GM10847 (cell line): ENCODE results near the gene CXADR.

Experiments used
- POLR2A ChIP-seq: IDR thresholded peaks from 2 replicates; pipeline ENCODE4 v1.6.1; 2011; ENCODE audit not compliant: insufficient read length; ENCODE audit errors: extremely low read depth

Gene CXADR

DNA sequence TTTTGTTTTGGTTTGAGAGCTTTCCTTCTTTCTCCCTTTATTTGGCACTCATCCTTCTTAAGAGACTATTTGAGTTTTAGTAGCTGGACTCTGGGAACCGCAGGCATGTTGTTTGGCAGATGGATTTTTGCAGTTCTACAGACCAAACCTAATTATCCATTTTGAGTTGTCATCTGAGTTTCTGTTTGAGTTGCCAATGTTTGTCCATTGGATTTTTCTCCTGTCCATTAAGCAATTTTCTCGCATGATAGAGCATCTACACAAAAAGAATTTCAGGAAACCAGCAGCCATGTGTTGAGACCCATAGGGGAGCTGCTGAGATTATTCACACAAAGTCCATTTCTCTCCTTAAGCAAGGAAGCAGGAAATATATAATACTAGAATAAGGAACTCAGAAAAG lies 17.2 kb upstream of the CXADR start:
- TF ChIP-seq POLR2A, result no peak

DNA sequence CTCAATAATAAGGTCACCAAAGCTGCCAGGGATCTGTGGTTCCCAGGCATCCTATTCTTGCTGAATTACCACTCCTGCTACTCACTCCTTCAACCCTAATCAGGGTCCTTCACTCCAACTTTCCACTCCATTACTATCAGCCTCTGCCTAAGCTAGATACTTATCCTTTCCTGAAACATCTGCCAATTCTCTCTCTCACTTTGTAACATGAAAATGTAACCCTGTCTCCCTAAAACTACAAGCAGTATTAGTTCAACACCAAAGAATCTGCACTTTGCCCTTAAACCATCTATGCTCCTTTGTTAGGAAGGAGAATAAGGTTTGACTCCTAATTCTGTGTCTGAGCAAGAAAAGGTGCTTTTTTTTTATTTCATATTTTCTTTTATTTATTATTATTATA lies 15.5 kb upstream of the CXADR start:
- no peak for TF ChIP-seq POLR2A

DNA sequence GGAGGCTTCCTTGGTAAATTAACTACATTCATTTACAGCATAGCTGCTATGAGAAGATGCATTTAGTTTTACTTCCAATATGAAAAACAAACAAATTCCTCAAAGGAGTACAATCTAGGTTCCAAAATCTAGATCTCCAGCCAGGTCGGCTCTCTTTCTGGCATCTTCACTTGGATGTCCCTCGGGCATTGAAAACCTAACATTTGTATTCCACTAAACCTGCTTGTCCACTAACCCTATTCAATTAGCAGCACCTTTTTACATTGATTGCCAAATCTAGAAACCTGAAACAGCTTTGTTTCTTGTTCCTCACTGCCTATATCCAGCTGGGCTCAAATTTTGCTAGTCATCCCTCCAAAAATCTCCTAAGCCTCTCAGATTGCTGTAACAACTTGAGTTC lies 14.3 kb upstream of the CXADR start:
- TF ChIP-seq POLR2A, result no peak

DNA sequence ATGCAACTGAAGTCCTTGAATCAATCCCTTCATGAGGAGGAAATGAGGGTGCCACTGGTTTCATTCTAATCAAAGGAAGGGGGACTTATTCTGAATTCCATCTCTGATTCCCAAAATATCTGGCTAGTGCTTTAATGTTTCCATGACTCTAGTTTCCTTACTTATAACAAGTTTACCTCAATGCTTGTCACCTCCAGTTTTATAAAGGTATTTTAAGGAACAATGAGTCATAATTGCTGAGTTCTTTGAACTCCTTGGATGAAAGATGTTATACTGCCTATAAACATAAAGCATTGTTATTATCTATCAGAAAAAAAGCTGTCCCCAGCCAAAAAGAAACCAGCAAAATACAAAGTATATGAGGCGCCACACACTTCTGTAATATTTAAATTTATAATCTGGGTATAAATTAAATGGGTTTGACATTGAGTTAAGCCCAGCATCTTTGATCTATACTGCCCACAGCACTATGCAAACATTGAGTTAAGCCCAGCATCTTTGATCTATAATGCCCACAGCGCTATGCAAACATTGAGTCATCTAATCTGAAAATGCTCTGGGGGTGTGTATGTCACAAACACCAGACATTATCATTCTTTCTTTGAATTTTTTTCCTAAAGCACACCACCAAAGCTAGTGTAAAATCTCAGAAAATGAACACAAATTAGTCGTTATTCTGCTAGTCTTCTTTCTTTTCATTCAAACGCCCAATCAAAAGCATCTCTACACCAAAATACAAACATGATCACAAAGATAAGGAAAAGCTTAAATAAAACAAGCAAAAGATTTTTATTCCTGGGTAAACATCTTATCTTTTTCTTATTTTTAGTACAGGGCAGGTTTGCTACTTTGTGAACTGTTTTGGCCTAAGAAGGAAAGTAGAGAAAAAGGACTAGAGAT lies 11.5 kb upstream of the CXADR start:
- TF ChIP-seq POLR2A, result no peak

DNA sequence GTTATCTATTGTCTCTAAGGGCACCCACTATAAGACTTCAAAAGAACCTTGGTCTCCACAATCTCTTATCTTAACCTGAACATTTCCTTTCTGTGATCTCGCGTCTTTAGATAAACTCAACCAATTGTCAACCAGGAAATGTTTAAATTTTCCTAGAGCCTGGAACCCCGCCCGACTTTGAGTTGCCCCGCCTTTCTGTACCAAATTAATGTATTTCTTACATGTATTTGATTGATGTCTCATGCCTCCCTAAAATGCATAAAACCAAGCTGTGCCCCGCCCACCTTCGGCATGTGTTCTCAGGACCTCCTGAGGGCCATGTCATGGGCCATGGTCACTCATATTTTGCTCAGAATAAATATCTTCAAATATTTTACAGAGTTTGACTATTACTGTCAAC lies 5.9 kb upstream of the CXADR start:
- no peak for TF ChIP-seq POLR2A

DNA sequence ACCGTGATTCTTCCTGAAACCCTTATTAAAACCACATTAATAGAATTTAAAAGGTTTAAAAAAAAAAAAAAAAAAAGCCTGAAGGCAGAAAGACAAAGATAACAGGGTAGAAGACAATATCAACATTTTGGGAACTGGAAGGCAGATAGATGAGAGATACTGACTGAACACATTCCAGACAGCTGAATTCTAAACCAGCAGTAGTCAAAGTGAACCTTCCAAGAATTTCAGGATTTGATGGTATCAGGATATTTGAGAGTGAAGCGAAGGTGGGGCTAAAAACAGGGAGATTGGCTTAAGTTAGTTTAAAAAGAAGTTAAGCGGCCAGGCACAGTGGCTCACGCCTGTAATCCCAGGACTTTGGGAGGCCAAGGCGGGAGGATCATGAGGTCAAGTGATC lies 5.3 kb upstream of the CXADR start:
- TF ChIP-seq POLR2A, result no peak

DNA sequence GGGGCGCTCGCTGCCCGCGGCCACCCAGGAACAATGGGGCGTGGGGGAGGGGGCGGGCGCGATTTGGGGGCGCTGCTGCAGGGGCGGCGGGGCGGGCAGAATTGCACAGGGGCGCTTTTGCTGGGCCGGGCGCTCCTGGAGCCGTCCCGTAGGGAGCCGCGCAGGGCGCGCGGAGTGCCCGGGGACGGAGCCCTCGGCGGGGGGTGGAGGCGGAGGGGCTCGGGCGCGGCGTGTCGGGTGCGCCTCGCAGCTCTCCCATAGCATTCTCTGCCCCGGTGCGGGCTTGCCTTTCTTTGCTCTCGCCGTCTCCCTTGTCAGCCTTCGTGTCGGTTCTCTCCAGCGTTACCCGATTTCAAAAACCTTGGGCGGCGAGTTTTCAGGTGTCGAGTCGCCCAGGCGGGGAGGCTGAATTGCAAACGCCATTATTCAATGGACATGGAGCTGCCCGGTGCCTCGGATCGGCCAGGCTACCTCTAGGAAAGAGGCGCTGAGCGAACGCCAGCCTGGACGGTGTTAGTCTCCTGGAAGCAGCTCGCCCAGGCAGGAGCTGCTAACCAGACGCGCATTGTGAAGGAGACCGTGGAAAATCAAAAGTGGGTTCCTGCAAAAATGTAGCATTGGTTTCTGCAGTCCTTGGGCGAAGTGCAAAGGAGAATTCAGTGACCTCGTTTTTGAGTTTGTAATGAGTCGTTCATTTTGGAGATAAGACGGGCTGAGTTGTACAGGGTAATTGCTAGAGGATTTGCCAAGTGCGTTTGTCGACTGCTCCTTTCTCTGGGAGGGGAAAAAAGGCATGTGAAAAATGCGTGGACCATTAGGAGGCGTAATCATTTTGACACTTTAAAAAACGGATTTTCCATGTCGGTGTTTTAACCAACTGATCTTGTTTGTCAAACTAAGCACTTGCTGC lies 626 bp downstream of the CXADR start:
- no peak for TF ChIP-seq POLR2A

DNA sequence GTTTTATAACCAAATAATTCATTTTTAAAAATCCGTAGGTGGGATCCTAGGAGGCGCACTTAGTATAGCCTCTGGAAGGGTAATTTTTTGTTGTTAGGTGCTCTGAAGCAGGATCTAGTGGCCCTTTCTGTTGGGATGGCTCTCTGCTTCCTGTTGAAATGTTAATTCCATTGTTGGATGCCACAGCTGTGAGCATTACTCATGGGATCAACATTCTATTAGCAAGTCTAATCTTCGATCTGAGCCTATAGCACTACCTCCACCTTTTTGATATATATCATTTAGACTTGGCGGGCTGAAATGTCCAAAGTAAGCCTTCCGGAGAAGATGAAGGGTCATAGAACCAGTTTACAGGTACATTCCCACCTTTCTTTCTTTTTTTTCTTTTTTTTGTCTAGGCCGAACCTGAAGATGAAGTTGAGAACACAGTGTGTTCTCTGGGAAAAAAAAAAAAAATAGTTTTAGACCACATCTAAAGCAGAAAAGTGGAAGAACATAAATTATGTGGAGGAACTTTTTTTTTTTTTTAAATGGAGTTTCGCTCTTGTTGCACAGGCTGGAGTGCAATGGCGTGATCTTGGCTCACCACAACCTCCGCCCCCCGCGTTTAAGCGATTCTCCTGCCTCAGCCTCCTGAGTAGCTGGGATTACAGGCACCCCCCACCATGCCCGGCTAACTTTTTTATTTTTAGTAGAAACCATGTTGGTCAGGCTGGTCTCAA lies 1.4 kb downstream of the CXADR start:
- TF ChIP-seq POLR2A, result no peak

DNA sequence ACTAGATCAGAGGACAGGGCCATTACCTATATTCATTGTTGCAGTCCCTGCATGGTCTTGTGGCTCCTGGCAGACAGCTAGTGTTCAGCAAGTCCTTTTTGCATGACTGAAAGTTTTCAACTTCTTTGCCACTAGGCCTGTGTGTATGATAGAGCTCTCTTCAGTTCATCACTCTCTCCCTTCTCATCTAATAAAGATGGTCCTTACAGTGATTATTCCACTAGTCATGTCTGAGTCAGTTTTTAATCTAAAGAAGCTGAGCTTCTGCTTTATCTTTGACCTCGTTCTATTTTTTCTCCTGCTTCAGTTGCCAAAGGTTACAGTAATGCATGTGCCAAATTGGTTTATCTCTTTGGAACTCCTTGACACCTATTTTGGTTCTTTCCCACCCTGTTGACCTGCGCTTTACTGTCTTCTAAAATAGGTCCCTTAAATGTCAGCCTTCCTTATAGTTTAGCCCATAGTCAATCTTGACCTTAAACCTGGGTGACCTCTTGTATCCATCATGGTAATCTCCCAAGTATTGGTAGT lies 6.4 kb downstream of the CXADR start:
- no peak for TF ChIP-seq POLR2A

DNA sequence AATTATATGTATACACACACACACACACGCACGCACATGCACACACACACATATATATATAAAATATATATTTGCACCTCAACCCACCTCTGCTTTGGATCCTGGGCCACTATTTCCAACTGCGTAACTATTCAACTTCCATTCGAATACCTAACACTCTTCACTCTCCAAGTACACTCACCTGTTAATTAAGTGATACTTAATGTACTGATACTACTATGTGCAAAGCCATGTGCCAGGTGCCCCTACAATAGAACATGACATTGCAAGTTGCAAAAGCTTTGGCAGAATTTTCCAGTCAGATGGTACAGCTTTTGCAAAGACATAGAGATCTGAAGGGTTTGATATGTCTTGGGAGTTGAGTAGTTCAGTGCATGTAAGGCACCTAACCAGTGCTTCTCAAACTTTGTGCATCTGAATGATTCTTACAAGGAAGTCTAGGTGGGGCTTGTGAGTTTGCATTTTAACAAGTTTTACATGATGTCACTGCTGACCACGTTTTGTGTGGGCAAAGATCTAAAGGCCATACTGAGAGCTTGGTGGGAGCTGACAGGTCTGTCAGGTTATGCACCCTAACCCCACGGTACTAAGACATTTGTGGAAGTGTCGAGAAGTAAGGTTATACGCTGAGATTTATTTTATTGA lies 7.2 kb downstream of the CXADR start:
- no peak for TF ChIP-seq POLR2A

DNA sequence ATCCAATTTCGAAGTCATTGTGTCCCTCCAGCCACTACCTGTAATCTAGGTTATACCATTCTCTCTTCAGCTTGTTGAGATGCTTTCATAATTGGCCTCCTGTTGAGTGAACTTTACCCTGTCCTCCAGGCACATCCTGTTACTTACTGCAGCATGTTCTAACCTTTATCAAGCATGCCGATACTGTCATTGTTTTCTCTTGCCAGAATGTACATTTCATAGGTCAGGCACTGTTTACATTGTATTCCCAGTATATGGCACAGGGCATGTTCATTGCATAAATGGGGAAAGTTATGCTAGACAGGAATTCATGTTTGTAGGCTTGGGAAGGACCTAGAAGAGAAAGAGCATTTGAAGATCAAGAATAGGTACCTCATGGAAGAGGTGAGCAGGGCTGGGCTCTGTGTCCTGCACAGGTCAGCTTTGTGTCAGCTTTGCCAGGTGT lies 10.2 kb downstream of the CXADR start:
- no peak for TF ChIP-seq POLR2A

DNA sequence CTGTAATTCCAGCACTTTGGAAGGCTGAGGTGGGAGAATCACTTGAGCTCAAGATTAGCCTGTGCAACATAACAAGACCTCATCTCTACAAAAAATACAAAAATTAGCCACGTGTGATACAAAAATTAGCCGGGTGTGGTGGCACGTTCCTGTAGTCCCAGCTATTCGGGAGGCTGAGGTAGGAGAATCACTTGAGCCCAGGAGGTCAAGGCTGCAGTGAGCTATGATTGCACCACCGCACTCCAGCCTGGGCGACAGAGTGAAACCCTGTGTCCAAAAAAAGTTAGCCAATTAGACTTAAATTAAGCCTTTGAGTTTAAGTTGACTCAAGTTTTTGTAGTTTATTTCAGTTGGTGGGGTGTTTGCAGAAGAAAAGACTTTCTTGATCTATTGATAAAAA lies 11.8 kb downstream of the CXADR start:
- no peak for TF ChIP-seq POLR2A

DNA sequence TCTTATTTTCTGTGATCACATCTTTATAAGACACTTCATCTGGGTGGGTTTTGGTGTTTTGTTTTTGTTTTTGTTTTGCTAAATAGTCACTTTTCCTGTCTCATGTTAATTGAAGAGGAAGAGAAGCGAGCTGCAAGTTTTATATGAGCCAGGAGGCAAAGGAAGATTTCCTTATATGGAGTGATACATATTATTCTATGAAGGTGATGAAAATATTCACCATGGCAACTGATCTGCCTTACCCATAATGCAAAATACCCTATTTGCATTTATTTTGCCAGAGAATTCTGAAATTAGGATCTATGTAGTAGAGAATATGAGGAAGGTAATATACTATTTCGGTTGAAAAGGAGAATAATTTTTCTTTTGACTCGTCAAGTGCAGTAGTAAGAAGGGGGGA lies 13.9 kb downstream of the CXADR start:
- TF ChIP-seq POLR2A, result no peak

DNA sequence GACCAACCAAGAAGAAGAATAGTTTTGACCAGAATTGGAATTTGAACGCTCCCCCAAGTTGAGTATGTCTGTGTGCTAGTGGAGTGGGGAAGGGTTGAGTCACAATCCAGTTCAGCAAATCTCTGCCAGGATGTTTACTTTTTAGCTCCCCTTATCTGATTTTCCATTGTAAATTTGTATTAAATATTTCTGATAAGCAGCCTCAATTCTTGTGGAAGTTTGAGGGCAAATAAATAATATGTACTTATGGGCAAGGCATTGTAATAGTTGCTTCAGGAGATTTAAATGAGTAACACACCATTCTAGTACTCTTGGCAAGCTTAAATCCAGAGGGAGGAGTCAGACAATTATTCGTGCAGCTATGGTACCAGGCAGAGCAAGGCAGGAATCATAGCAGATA lies 14.4 kb downstream of the CXADR start:
- TF ChIP-seq POLR2A, result no peak

DNA sequence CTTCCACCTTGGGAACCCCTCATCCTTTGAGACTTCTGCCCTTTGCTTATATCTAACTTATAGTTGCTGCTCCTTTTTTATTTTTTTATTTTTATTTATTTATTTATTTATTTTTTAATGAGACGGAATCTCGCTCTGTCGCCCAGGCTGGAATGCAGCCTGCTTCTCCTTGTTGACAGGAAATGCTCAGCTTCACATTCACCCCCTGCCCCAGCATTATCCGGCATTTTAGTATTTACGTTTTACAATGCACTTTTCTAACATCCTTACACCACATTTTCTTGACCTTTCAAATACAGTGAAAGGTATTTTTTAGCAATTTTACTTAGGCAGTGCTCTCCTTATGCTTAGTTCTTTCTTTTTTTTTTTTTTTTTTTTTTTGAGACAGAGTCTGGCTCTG lies 14.9 kb downstream of the CXADR start:
- no peak for TF ChIP-seq POLR2A
